ENCODE results near the gene CCDC85C. TPM values are rescaled to one million over a fixed set of nuclear protein-coding genes. Genes with fewer than 3 reads are reported as not detected.
A peak's percentile ranks its signal among the peaks of the same experiment; 100 is the strongest.

The CCDC85C gene
- polyA plus RNA-seq, 1 of the 3 experiments (the other 2 are of a cell fraction): 9.6 TPM

- H3K27ac ChIP-seq (ENCODE audit: low read depth in 2 of 2, low read length in 1 of 2): peak overlapping the region; percentile 82 to 96
- TF ChIP-seq NRF1 (IDR thresholded peaks at IDR 0.05; ENCODE audit: low read depth, low read length) (peak; percentile 49), SIN3A (IDR thresholded peaks at IDR 0.05; ENCODE audit: borderline replicate concordance, low read depth, low read length) (peak; percentile 69; the same call in 1 of the 2 replicates), EP300 (IDR thresholded peaks at IDR 0.05; ENCODE audit: borderline replicate concordance in 1 of 2, low read depth in 1 of 2, low read length in 1 of 2) (no peak), POLR2AphosphoS5 (IDR thresholded peaks at IDR 0.05; ENCODE audit: low read depth, low read length) (0 out of 2 replicates have a peak, but pooled peaks have one; percentile 36), YY1 (IDR thresholded peaks at IDR 0.05; ENCODE audit: low read depth) (no peak), TCF12 (IDR thresholded peaks at IDR 0.05) (no peak), CHD2 (IDR thresholded peaks at IDR 0.05; ENCODE audit: low read length, partially characterized antibody) (peak; percentile 7), REST (IDR thresholded peaks at IDR 0.05; ENCODE audit: low read depth, low read length) (no peak), MEF2A (IDR thresholded peaks at IDR 0.05; ENCODE audit: borderline replicate concordance, low read depth) (no peak), USF2 (IDR thresholded peaks at IDR 0.05; ENCODE audit: borderline replicate concordance, low read depth, low read length) (no peak), GATA2 (CRISPR knock-in tag; IDR thresholded peaks at IDR 0.05) (peak; percentile 47; the same call in 1 of the 2 replicates), ZBTB33 (IDR thresholded peaks at IDR 0.05; ENCODE audit: borderline replicate concordance, low read depth) (no peak), SMC3 (IDR thresholded peaks at IDR 0.05; ENCODE audit: low read depth, low read length) (peak; percentile 25; the same call in 1 of the 2 replicates), FOXJ3 (CRISPR knock-in tag; IDR thresholded peaks at IDR 0.05) (no peak)
- TF ChIP-seq, protein P1, sequence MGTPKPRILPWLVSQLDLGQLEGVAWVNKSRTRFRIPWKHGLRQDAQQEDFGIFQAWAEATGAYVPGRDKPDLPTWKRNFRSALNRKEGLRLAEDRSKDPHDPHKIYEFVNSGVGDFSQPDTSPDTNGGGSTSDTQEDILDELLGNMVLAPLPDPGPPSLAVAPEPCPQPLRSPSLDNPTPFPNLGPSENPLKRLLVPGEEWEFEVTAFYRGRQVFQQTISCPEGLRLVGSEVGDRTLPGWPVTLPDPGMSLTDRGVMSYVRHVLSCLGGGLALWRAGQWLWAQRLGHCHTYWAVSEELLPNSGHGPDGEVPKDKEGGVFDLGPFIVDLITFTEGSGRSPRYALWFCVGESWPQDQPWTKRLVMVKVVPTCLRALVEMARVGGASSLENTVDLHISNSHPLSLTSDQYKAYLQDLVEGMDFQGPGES (IDR thresholded peaks at IDR 0.05; ENCODE audit: low read depth, low read length): no peak
- TF ChIP-seq, protein P2, sequence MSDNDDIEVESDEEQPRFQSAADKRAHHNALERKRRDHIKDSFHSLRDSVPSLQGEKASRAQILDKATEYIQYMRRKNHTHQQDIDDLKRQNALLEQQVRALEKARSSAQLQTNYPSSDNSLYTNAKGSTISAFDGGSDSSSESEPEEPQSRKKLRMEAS (IDR thresholded peaks at IDR 0.05; ENCODE audit: low read depth): peak; percentile 70
- H3K9me3 ChIP-seq: no peaks in the 10 kb centered on the region
Observed at GRCh38 chr14:99605299-99605961, 1.4 kb upstream of the CCDC85C start.

More at GRCh38 chr14:99605299-99605961, 1.4 kb upstream of the CCDC85C start:
- Histone ChIP-seq H3K27me3 (ENCODE audit: insufficient read depth) (no peaks in the 10 kb centered on the region), H3K36me3 (replicated peaks in 1 of 2; ENCODE audit: control insufficient read depth in 1 of 2, insufficient read depth in 2 of 2, low read length in 1 of 2) (no peaks in the 10 kb centered on the region), H3K9ac (peak overlapping the region; percentile 95), H3F3A (replicated peaks; ENCODE audit: insufficient read depth) (no peaks in the 10 kb centered on the region), H3K4me1 (ENCODE audit: control insufficient read depth in 1 of 2, insufficient read depth in 2 of 2, low read depth in 1 of 2, low read length in 1 of 2) (peaks cover 18 to 43% of the 10 kb centered on the region in 2 experiments), H4K20me1 (ENCODE audit: insufficient read depth) (peaks cover 25% of the 10 kb centered on the region), H2AFZ (ENCODE audit: low read depth) (peak overlapping the region; percentile 87), H3K4me3 (ENCODE audit: low read depth in 2 of 2, low read length in 1 of 2) (peak overlapping the region; percentile 89 to 90), H3K79me2 (ENCODE audit: insufficient read depth) (peaks cover 33% of the 10 kb centered on the region), H3K9me2 (no peaks in the 10 kb centered on the region), H3K4me2 (peak overlapping the region; percentile 97)
- ChIA-PET CTCF (interaction anchor here (0.8 to 4.9 kb wide), 13 partner anchors 9 to 88 kb away, joined by 3 to 37 read pairs (median 4); no protein-coding TSS in a partner anchor), POLR2A (interaction anchor here (1.0 to 3.5 kb wide), 8 partner anchors 13 to 125 kb away, joined by 3 to 19 read pairs (median 5); partner anchors contain the start of genes CCNK and SETD3)
- WGBS (ENCODE audit: low lambda C conversion rate): 9% methylated on average over 14 of the region's 38 CpGs
- DNase-seq: peak; percentile 84
